Type B pancreatic cell (in vitro differentiated cells): ENCODE results near the gene AP1S1. TPM values are rescaled to one million over a fixed set of nuclear protein-coding genes. Genes with fewer than 3 reads are reported as not detected.

Source experiments
- DNase-seq: peaks from one replicate; pipeline ENCODE4 v3.0.0; 2021; ENCODE audit warnings: mixed read lengths; ENCODE audit not compliant: unreplicated experiment; ENCODE audit errors: extremely low spot score
- H3K27ac Mint-ChIP-seq: 2 replicates; pipeline ENCODE4 v1.8.0; 2021; ENCODE audit warnings: mild to moderate bottlenecking, mixed read lengths
- H3K27me3 Mint-ChIP-seq: 2 replicates; pipeline ENCODE4 v1.8.0; 2021; ENCODE audit warnings: mixed read lengths
- H3K36me3 Mint-ChIP-seq: 2 replicates; pipeline ENCODE4 v1.8.0; 2021; ENCODE audit warnings: mixed read lengths
- H3K4me1 Mint-ChIP-seq: one replicate; pipeline ENCODE4 v1.8.0; 2021; ENCODE audit warnings: mixed read lengths; ENCODE audit not compliant: unreplicated experiment
- H3K4me3 Mint-ChIP-seq: 2 replicates; pipeline ENCODE4 v1.8.0; 2021; ENCODE audit warnings: mild to moderate bottlenecking, mixed read lengths
- H3K9me3 Mint-ChIP-seq: 2 replicates; pipeline ENCODE4 v1.8.0; 2021; ENCODE audit warnings: mixed read lengths
- total RNA-seq: library from RNA; stranded (reverse); gene quantifications from 2 replicates; pipeline ENCODE4 v1.2.1, GENCODE V29; 2021; ENCODE audit warnings: low replicate concordance
- TF ChIP-seq, protein P1 (sequence below): fragments of 200-600 bp; sonication (generic); conservative IDR thresholded peaks from 2 replicates; pipeline ENCODE4 v1.5.0; 2021; ENCODE audit warnings: antibody characterized with exemption, mild to moderate bottlenecking

The AP1S1 gene
- total RNA-seq, 1 donor from 2014 or later: 59.8 TPM

DNA sequence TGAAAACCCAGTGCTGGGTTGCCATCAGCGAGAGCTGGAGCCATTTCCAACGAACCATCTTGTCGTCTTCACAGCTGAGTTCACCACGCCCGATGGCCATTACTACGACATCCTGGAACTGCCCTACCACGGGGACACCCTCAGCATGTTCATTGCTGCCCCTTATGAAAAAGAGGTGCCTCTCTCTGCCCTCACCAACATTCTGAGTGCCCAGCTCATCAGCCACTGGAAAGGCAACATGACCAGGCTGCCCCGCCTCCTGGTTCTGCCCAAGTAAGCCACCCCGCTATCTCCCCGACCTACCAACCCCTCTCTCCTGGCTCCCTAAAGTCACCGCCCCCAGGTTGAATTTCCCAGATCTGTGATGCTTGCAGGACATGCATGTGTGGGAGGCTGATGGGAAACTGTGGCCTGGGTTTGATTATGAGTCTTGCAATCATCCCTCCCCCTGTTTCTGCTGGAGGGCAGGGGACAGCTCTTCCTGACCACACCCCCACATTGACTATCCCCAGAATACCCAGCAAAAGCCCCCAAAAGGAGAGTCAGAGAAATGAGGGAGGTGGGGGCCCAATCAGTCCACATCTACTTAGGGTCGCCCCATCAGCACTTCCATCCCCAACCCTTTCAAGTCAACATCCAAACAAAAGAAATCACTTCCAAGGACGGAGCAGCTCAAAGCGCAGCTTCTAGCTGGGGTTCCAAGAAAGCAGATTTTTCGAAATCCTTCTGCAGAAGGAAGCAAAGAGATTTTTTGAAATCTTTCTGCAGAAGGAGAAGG lies 20.5 kb upstream of the AP1S1 start:
- peaks cover 26% of the 10 kb centered on the region for H3K4me1 Mint-ChIP-seq
- peak overlapping the region; percentile 69 for H3K27ac Mint-ChIP-seq
- no peaks in the 10 kb centered on the region for H3K36me3 Mint-ChIP-seq
- H3K9me3 Mint-ChIP-seq: no peaks in the 10 kb centered on the region
- TF ChIP-seq, protein P1, sequence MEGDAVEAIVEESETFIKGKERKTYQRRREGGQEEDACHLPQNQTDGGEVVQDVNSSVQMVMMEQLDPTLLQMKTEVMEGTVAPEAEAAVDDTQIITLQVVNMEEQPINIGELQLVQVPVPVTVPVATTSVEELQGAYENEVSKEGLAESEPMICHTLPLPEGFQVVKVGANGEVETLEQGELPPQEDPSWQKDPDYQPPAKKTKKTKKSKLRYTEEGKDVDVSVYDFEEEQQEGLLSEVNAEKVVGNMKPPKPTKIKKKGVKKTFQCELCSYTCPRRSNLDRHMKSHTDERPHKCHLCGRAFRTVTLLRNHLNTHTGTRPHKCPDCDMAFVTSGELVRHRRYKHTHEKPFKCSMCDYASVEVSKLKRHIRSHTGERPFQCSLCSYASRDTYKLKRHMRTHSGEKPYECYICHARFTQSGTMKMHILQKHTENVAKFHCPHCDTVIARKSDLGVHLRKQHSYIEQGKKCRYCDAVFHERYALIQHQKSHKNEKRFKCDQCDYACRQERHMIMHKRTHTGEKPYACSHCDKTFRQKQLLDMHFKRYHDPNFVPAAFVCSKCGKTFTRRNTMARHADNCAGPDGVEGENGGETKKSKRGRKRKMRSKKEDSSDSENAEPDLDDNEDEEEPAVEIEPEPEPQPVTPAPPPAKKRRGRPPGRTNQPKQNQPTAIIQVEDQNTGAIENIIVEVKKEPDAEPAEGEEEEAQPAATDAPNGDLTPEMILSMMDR: no peak
- DNase-seq: no peak
- H3K27me3 Mint-ChIP-seq: peaks cover 14% of the 10 kb centered on the region
- no peak overlapping the region for H3K4me3 Mint-ChIP-seq

DNA sequence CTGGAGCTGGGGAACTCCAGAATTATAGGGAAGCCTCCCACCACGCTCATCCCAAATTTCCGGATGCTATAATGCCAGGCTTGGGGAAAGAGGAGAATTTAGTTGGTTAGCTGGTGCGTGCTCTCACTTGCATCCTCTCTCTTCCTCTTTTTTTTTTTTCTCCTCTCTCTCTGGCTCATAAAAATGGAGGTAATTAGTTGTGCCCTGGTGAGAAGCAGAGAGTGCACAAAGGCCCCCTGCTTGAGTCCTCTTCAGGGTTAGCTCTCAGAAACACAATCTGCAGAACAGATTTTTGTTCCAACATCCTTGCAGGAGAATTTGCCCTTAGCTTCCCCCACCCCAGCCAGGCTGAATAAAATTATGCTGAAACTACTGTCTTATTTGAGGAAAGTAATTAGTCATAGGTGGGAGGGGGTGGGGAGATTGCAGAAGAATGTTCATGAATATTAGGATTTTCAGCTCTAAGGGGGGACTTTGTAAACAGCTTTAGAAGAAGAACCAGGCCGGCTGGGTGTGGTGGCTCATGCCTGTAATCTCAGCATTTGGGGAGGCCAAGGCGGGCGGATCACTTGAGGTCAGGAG lies 19.8 kb upstream of the AP1S1 start:
- Mint-ChIP-seq H3K4me3 (no peak overlapping the region), H3K4me1 (peaks cover 26% of the 10 kb centered on the region), H3K27me3 (peaks cover 14% of the 10 kb centered on the region), H3K36me3 (no peaks in the 10 kb centered on the region), H3K27ac (peak overlapping the region; percentile 32), H3K9me3 (no peaks in the 10 kb centered on the region)
- TF ChIP-seq, protein P1: no peak
- no peak for DNase-seq

DNA sequence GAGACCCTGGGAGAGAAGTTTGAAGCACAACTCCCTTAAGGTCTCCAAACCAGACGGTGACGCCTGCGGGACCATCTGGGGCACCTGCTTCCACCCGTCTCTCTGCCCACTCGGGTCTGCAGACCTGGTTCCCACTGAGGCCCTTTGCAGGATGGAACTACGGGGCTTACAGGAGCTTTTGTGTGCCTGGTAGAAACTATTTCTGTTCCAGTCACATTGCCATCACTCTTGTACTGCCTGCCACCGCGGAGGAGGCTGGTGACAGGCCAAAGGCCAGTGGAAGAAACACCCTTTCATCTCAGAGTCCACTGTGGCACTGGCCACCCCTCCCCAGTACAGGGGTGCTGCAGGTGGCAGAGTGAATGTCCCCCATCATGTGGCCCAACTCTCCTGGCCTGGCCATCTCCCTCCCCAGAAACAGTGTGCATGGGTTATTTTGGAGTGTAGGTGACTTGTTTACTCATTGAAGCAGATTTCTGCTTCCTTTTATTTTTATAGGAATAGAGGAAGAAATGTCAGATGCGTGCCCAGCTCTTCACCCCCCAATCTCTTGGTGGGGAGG lies 16.5 kb upstream of the AP1S1 start:
- Mint-ChIP-seq H3K9me3 (no peaks in the 10 kb centered on the region), H3K4me3 (no peak overlapping the region), H3K27me3 (peaks cover 11% of the 10 kb centered on the region), H3K27ac (peak overlapping the region; percentile 70), H3K36me3 (no peaks in the 10 kb centered on the region), H3K4me1 (peaks cover 36% of the 10 kb centered on the region)
- DNase-seq: no peak
- TF ChIP-seq, protein P1: no peak

DNA sequence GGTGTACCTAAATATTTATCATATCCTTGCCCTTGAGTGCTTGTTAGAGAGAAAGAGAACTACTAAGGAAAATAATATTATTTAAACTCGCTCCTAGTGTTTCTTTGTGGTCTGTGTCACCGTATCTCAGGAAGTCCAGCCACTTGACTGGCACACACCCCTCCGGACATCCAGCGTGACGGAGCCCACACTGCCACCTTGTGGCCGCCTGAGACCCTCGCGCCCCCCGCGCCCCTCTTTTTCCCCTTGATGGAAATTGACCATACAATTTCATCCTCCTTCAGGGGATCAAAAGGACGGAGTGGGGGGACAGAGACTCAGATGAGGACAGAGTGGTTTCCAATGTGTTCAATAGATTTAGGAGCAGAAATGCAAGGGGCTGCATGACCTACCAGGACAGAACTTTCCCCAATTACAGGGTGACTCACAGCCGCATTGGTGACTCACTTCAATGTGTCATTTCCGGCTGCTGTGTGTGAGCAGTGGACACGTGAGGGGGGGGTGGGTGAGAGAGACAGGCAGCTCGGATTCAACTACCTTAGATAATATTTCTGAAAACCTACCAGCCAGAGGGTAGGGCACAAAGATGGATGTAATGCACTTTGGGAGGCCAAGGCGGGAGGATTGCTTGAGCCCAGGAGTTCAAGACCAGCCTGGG lies 15.9 kb upstream of the AP1S1 start:
- Mint-ChIP-seq H3K9me3 (no peaks in the 10 kb centered on the region), H3K27me3 (peaks cover 14% of the 10 kb centered on the region), H3K4me1 (peaks cover 33% of the 10 kb centered on the region), H3K36me3 (no peaks in the 10 kb centered on the region), H3K4me3 (peak overlapping the region; percentile 71), H3K27ac (peak overlapping the region; percentile 70)
- TF ChIP-seq, protein P1: peak; percentile 90
- DNase-seq: no peak

DNA sequence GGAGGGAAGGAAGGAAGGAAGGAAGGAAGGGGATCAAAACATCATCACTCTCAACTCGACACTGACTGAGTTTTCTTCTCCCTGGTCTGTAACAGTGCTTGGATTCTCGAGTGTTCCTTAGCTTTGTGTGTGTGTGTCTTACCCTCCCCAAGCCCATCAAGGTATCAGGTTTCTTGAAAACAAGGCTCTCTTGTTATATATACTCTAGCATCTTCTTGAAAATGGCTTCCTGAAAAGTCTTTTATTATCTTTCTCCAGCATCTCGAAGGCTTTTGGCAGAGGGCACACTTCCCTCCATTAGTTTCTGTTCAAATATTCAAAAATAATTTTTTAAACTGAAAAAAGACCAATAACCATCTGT lies 14.0 kb upstream of the AP1S1 start:
- Mint-ChIP-seq H3K9me3 (no peaks in the 10 kb centered on the region), H3K4me3 (no peak overlapping the region), H3K27me3 (peaks cover 15% of the 10 kb centered on the region), H3K27ac (no peak overlapping the region), H3K4me1 (peaks cover 19% of the 10 kb centered on the region), H3K36me3 (no peaks in the 10 kb centered on the region)
- DNase-seq: no peak
- TF ChIP-seq, protein P1: no peak
